KMS-11 (cell line): ENCODE data around the gene PAFAH1B2.

Experiments
- H2AFZ ChIP-seq: fragments of 200-600 bp; sonication (generic); 2 replicates; pipeline ENCODE4 v1.6.1; 2016; ENCODE audit warnings: antibody characterized with exemption, mixed run types, low read depth
- H3K27ac ChIP-seq: fragments of 200-600 bp; sonication (generic); 2 replicates; pipeline ENCODE4 v1.6.1; 2016; ENCODE audit warnings: mild to moderate bottlenecking, mixed run types
- H3K27me3 ChIP-seq: fragments of 200-600 bp; sonication (generic); 2 replicates; pipeline ENCODE4 v1.6.1; 2017; ENCODE audit warnings: mild to moderate bottlenecking, low read depth, mixed run types, moderate library complexity; ENCODE audit not compliant: insufficient read depth
- H3K36me3 ChIP-seq: fragments of 200-600 bp; sonication (generic); 2 replicates; pipeline ENCODE4 v1.6.1; 2017; ENCODE audit warnings: mild to moderate bottlenecking, mixed run types; ENCODE audit not compliant: insufficient read depth
- H3K4me1 ChIP-seq: fragments of 200-600 bp; sonication (generic); 2 replicates; pipeline ENCODE4 v1.6.1; 2016; ENCODE audit warnings: mild to moderate bottlenecking, low read depth, mixed run types; ENCODE audit not compliant: poor library complexity, severe bottlenecking
- H3K4me2 ChIP-seq: fragments of 200-600 bp; sonication (generic); 2 replicates; pipeline ENCODE4 v1.7.0; 2016; ENCODE audit warnings: mild to moderate bottlenecking, mixed run types
- H3K4me3 ChIP-seq: fragments of 200-600 bp; sonication (generic); IDR thresholded peaks from 2 replicates; pipeline ENCODE4 v1.6.1; 2017; ENCODE audit warnings: low read depth, low read length, mixed read lengths; ENCODE audit not compliant: insufficient read depth
- H3K79me2 ChIP-seq: fragments of 200-600 bp; sonication (generic); 2 replicates; pipeline ENCODE4 v1.6.1; 2016; ENCODE audit warnings: low read depth, mixed run types; ENCODE audit not compliant: insufficient read depth
- H3K9ac ChIP-seq: fragments of 200-600 bp; sonication (generic); 2 replicates; pipeline ENCODE4 v1.6.1; 2016; ENCODE audit warnings: mild to moderate bottlenecking, mixed run types
- H4K20me1 ChIP-seq: fragments of 200-600 bp; sonication (generic); 2 replicates; pipeline ENCODE4 v1.6.1; 2016; ENCODE audit warnings: mild to moderate bottlenecking, mixed run types; ENCODE audit not compliant: insufficient read depth
- TF ChIP-seq, protein P1 (sequence below): fragments of 200-600 bp; sonication (generic); conservative IDR thresholded peaks from 2 replicates; pipeline ENCODE4 v1.6.1; 2017; ENCODE audit warnings: low read depth, mild to moderate bottlenecking, antibody characterized with exemption, low read length, moderate library complexity, mixed read lengths

Gene PAFAH1B2

GRCh38 chr11:117187428-117187798 is 43.3 kb downstream of the PAFAH1B2 start:
- TF ChIP-seq, protein P1, sequence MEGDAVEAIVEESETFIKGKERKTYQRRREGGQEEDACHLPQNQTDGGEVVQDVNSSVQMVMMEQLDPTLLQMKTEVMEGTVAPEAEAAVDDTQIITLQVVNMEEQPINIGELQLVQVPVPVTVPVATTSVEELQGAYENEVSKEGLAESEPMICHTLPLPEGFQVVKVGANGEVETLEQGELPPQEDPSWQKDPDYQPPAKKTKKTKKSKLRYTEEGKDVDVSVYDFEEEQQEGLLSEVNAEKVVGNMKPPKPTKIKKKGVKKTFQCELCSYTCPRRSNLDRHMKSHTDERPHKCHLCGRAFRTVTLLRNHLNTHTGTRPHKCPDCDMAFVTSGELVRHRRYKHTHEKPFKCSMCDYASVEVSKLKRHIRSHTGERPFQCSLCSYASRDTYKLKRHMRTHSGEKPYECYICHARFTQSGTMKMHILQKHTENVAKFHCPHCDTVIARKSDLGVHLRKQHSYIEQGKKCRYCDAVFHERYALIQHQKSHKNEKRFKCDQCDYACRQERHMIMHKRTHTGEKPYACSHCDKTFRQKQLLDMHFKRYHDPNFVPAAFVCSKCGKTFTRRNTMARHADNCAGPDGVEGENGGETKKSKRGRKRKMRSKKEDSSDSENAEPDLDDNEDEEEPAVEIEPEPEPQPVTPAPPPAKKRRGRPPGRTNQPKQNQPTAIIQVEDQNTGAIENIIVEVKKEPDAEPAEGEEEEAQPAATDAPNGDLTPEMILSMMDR = no peak
- no peaks in the 10 kb centered on the region for H3K27me3 ChIP-seq
- no peaks in the 10 kb centered on the region for H3K79me2 ChIP-seq
- no peak overlapping the region for H2AFZ ChIP-seq
- H4K20me1 ChIP-seq = no peaks in the 10 kb centered on the region
- H3K4me2 ChIP-seq = no peak overlapping the region
- no peak overlapping the region for H3K4me3 ChIP-seq
- H3K36me3 ChIP-seq = no peaks in the 10 kb centered on the region
- H3K9ac ChIP-seq = no peak overlapping the region
- no peaks in the 10 kb centered on the region for H3K4me1 ChIP-seq
- H3K27ac ChIP-seq = no peak overlapping the region

- TF ChIP-seq, protein P1 = no peak
- Histone ChIP-seq H3K79me2 (no peaks in the 10 kb centered on the region), H3K9ac (no peak overlapping the region), H3K27ac (no peak overlapping the region), H3K36me3 (no peaks in the 10 kb centered on the region), H2AFZ (no peak overlapping the region), H3K27me3 (no peaks in the 10 kb centered on the region), H3K4me3 (no peak overlapping the region), H4K20me1 (no peaks in the 10 kb centered on the region), H3K4me1 (no peaks in the 10 kb centered on the region), H3K4me2 (no peak overlapping the region)
Measured at GRCh38 chr11:117187799-117188481, 43.9 kb downstream of the PAFAH1B2 start.

- Histone ChIP-seq H3K4me1 (no peaks in the 10 kb centered on the region), H3K9ac (no peak overlapping the region)
- TF ChIP-seq, protein P1 = no peak
Measured at GRCh38 chr11:117188620-117189081, 44.6 kb downstream of the PAFAH1B2 start.

DNA sequence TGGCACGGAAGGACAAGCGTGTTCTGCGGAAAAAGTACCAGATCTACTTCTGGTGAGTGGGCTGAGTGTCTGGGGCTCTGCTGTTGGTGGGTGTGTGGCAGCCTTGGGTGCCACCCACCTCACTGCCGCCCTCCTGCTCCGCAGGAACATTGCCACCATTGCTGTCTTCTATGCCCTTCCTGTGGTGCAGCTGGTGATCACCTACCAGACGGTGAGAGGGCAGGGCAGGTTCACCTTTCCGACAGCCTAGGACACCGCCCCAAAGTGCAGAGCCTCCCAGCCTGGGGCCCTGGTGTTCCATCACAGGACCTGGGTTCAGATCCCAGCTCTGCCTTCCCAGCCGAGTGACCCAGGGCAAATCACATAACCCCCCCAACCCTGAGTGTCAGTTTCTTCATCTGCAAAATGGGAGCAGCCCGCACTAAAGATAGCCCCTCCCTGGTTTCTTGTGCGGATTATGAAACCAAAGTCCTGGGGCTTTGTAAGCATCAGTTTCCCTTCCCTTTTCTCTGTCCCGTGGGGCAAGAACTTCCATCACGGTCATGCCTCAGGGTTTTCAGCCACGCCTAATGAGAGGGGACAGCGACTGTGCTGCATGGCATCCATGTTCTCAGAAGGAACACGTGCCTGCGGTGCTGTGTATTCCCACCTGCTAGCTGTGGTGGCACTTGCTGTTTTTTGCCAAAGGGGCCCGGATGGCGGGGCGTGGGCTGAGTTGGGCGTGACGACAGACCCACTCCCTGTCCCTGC is 45.3 kb downstream of the PAFAH1B2 start:
- Histone ChIP-seq H3K27me3 (no peaks in the 10 kb centered on the region), H3K9ac (no peak overlapping the region), H2AFZ (no peak overlapping the region), H3K79me2 (no peaks in the 10 kb centered on the region), H3K4me2 (no peak overlapping the region), H3K4me1 (no peaks in the 10 kb centered on the region), H3K36me3 (no peaks in the 10 kb centered on the region), H3K27ac (no peak overlapping the region), H4K20me1 (no peaks in the 10 kb centered on the region), H3K4me3 (no peak overlapping the region)
- TF ChIP-seq, protein P1 = no peak

More at GRCh38 chr11:117188620-117189081, 44.6 kb downstream of the PAFAH1B2 start:
- Histone ChIP-seq H4K20me1 (no peaks in the 10 kb centered on the region), H3K27me3 (no peaks in the 10 kb centered on the region), H3K36me3 (no peaks in the 10 kb centered on the region), H3K27ac (no peak overlapping the region), H3K79me2 (no peaks in the 10 kb centered on the region), H3K4me2 (no peak overlapping the region), H2AFZ (no peak overlapping the region), H3K4me3 (no peak overlapping the region)
